Neural progenitor cell (in vitro differentiated cells): ENCODE results near the gene OXSR1. TPM values are rescaled to one million over a fixed set of nuclear protein-coding genes. Genes with fewer than 3 reads are reported as not detected.
A peak's percentile ranks its signal among the peaks of the same experiment; 100 is the strongest.

Experiments used
- DNase-seq: peaks from one replicate; pipeline ENCODE4 v3.0.0-alpha.2; 2016; ENCODE audit warnings: low spot score
- H2AFZ ChIP-seq: fragments of 200-600 bp; sonication (generic); replicated peaks from 2 replicates; pipeline ENCODE4 v1.6.1; 2016; ENCODE audit warnings: antibody characterized with exemption
- H3F3A ChIP-seq: fragments of 200-600 bp; sonication (generic); 2 replicates; pipeline ENCODE4 v1.6.1; 2016; ENCODE audit warnings: antibody characterized with exemption, low read depth
- H3K27ac ChIP-seq: fragments of 200-600 bp; sonication (generic); 2 replicates; pipeline ENCODE4 v1.5.1; 2016; ENCODE audit warnings: mild to moderate bottlenecking
- H3K27me3 ChIP-seq: fragments of 200-600 bp; sonication (generic); 2 replicates; pipeline ENCODE4 v1.6.1; 2016; ENCODE audit warnings: mild to moderate bottlenecking, moderate library complexity
- H3K36me3 ChIP-seq: fragments of 200-600 bp; sonication (generic); 2 replicates; pipeline ENCODE4 v1.5.1; 2016
- H3K4me1 ChIP-seq: fragments of 200-600 bp; sonication (generic); 2 replicates; pipeline ENCODE4 v1.6.1; 2016; ENCODE audit warnings: mixed run types
- H3K4me2 ChIP-seq: fragments of 200-600 bp; sonication (generic); 2 replicates; pipeline ENCODE4 v1.6.1; 2016
- H3K4me3 ChIP-seq: fragments of 200-600 bp; sonication (generic); 2 replicates; pipeline ENCODE4 v1.5.1; 2016
- H3K79me2 ChIP-seq: fragments of 200-600 bp; sonication (generic); 2 replicates; pipeline ENCODE4 v1.6.1; 2016; ENCODE audit warnings: low read depth
- H3K9ac ChIP-seq: fragments of 200-600 bp; sonication (generic); 2 replicates; pipeline ENCODE4 v1.6.1; 2016
- H3K9me3 ChIP-seq: fragments of 200-600 bp; sonication (generic); 2 replicates; pipeline ENCODE4 v1.5.1; 2016; ENCODE audit warnings: low read depth
- H4K20me1 ChIP-seq: fragments of 200-600 bp; sonication (generic); 2 replicates; pipeline ENCODE4 v1.6.1; 2016; ENCODE audit warnings: low read depth
- H3K27ac Mint-ChIP-seq: 3 replicates; pipeline ENCODE4 v1.8.0; 2021; ENCODE audit warnings: mixed read lengths
- H3K27me3 Mint-ChIP-seq: 2 replicates; pipeline ENCODE4 v1.8.0; 2022; ENCODE audit warnings: low read depth, mild to moderate bottlenecking, inconsistent platforms, moderate library complexity, mixed read lengths; ENCODE audit not compliant: insufficient read depth
- H3K36me3 Mint-ChIP-seq: 3 replicates; pipeline ENCODE4 v1.8.0; 2021; ENCODE audit warnings: mixed read lengths
- H3K4me1 Mint-ChIP-seq: 3 replicates; pipeline ENCODE4 v1.8.0; 2021; ENCODE audit warnings: mixed read lengths
- H3K4me3 Mint-ChIP-seq: 3 replicates; pipeline ENCODE4 v1.8.0; 2021; ENCODE audit warnings: mild to moderate bottlenecking, moderate library complexity, mixed read lengths
- H3K9me3 Mint-ChIP-seq: 3 replicates; pipeline ENCODE4 v1.8.0; 2020; ENCODE audit warnings: mixed read lengths
- EZH2 ChIP-seq: fragments of 200-600 bp; sonication (generic); IDR thresholded peaks from 2 replicates; pipeline ENCODE4 v1.6.1; 2017; ENCODE audit warnings: antibody characterized with exemption, mild to moderate bottlenecking, moderate library complexity
- EZH2phosphoT487 ChIP-seq: fragments of 200-600 bp; sonication (generic); IDR thresholded peaks from 2 replicates; pipeline ENCODE4 v1.6.1; 2017; ENCODE audit warnings: antibody characterized with exemption
- total RNA-seq: library from RNA; depleted of rRNA; stranded (reverse); fragments of >200 nt; gene quantifications from 2 replicates; pipeline ENCODE4 v1.2.3, GENCODE V29; 2015; ENCODE audit warnings: low replicate concordance
- TF ChIP-seq, protein P1 (sequence below): fragments of 200-600 bp; sonication (generic); IDR thresholded peaks from 2 replicates; pipeline ENCODE4 v1.5.1; 2017; ENCODE audit warnings: antibody characterized with exemption, mild to moderate bottlenecking

Gene OXSR1
- total RNA-seq, 1 donor from 2014 or later, result 65.8 TPM

DNA sequence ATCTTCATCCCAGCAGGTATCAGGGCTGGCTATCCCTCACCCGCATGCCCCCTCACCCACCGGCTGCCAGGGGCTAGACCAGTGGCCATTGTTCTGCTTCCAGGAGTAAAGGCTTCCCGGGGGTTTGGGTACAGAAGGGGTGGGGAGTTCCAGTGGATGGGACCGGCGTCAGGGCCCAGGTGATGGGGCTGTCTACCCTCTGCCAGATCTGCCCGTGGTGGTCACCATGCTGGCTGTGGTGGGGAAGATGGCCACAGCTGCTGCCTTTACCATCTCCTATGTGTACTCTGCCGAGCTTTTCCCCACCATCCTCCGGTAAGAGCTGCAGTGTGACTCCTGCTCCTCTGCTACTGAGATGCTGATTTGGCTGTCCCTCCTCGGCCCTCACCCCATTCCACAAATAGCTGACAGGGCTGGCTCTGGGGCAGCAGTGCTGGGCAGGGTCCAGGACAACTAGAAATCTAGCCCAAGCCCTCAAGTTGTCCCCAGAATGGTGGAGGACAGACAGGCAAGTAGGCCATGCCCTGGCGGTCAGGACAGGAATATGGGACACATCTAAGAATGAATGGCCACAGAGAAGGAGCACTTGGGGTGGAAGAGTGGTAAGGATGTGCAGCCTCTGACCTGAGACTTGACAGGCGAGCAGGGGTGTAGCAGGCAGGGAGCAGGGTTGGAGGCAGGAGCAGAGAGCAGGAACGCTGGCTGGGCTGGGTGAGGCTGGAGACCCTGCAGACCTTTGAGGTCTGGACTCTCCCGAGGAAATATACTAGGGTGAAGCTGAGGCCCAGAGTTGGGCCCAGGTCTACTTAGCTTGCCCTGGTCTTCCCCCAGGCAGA, 111.0 kb downstream of the OXSR1 start:
- Histone ChIP-seq H3K4me1 (no peaks in the 10 kb centered on the region), H2AFZ (no peak overlapping the region), H4K20me1 (no peaks in the 10 kb centered on the region), H3F3A (no peaks in the 10 kb centered on the region), H3K79me2 (no peaks in the 10 kb centered on the region), H3K4me3 (no peak overlapping the region), H3K27ac (no peak overlapping the region), H3K27me3 (no peaks in the 10 kb centered on the region), H3K9ac (no peak overlapping the region), H3K9me3 (no peaks in the 10 kb centered on the region), H3K36me3 (no peaks in the 10 kb centered on the region), H3K4me2 (no peak overlapping the region)
- DNase-seq, result no peak
- no peak overlapping the region for H3K4me3 Mint-ChIP-seq
- H3K27me3 Mint-ChIP-seq, result peaks cover 4% of the 10 kb centered on the region
- no peaks in the 10 kb centered on the region for H3K4me1 Mint-ChIP-seq
- H3K9me3 Mint-ChIP-seq, result no peaks in the 10 kb centered on the region
- H3K27ac Mint-ChIP-seq, result peak overlapping the region; percentile 50
- TF ChIP-seq EZH2 (no peak), EZH2phosphoT487 (no peak)
- TF ChIP-seq, protein P1, sequence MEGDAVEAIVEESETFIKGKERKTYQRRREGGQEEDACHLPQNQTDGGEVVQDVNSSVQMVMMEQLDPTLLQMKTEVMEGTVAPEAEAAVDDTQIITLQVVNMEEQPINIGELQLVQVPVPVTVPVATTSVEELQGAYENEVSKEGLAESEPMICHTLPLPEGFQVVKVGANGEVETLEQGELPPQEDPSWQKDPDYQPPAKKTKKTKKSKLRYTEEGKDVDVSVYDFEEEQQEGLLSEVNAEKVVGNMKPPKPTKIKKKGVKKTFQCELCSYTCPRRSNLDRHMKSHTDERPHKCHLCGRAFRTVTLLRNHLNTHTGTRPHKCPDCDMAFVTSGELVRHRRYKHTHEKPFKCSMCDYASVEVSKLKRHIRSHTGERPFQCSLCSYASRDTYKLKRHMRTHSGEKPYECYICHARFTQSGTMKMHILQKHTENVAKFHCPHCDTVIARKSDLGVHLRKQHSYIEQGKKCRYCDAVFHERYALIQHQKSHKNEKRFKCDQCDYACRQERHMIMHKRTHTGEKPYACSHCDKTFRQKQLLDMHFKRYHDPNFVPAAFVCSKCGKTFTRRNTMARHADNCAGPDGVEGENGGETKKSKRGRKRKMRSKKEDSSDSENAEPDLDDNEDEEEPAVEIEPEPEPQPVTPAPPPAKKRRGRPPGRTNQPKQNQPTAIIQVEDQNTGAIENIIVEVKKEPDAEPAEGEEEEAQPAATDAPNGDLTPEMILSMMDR, result no peak
- H3K36me3 Mint-ChIP-seq, result peaks cover 6% of the 10 kb centered on the region

DNA sequence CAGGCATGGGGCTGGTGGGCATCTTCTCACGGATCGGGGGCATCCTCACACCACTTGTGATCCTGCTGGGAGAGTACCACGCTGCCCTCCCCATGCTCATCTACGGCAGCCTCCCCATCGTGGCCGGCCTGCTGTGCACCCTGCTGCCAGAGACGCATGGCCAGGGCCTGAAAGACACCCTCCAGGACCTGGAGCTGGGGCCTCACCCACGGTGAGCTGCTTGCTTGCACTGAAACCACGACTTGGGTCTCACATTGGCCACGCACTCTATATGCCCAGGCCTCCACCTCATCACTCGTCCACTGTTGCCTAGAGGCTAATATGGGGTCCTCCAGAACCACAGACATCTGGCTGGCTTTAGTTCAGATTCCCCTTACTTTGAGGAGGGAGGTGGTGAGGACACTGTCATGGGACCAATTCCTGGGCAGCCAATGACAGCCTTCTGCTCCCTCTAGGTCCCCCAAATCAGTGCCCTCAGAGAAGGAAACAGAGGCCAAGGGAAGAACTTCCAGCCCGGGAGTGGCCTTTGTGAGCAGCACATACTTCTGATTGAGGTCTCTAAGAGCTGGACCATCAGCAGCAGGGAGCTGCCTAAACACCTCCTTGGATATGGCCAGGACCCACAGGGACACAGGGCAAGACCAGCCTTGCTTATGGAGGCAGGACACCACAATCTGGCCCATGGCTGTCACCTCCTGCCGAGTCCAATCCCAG, 111.7 kb downstream of the OXSR1 start:
- Histone ChIP-seq H3K4me2 (no peak overlapping the region), H3K4me1 (no peaks in the 10 kb centered on the region), H2AFZ (no peak overlapping the region), H3K4me3 (no peak overlapping the region), H3K9ac (no peak overlapping the region), H3K9me3 (no peaks in the 10 kb centered on the region), H3K79me2 (no peaks in the 10 kb centered on the region), H3F3A (no peaks in the 10 kb centered on the region), H3K27me3 (no peaks in the 10 kb centered on the region), H3K36me3 (no peaks in the 10 kb centered on the region), H3K27ac (no peak overlapping the region), H4K20me1 (no peaks in the 10 kb centered on the region)
- peaks cover 4% of the 10 kb centered on the region for H3K27me3 Mint-ChIP-seq
- H3K4me3 Mint-ChIP-seq, result no peak overlapping the region
- H3K9me3 Mint-ChIP-seq, result no peaks in the 10 kb centered on the region
- H3K4me1 Mint-ChIP-seq, result no peaks in the 10 kb centered on the region
- no peak overlapping the region for H3K27ac Mint-ChIP-seq
- no peak for DNase-seq
- TF ChIP-seq EZH2, result no peak
- TF ChIP-seq, protein P1, result no peak
- peaks cover 6% of the 10 kb centered on the region for H3K36me3 Mint-ChIP-seq

DNA sequence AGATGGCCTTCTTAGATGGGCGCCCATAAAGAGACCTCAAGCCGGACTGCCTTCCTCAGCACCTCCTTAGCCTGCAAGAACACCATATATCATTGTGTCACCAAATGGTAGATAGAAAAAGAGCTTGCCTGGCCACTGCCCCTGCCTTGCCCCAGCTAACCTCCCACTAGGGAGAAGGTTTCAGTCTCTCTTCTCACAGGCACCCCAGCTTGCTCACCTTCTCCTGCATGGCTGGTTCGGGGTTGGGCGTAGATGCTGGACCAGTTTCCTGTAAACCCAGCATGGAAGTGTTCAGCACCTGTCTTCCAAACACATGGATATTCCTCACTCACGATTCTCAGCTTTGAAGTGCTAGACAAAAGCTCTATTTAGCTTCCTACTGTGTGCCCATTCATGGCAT, 113.5 kb downstream of the OXSR1 start:
- no peak overlapping the region for H3K27ac Mint-ChIP-seq
- no peak for DNase-seq
- no peaks in the 10 kb centered on the region for H3K9me3 ChIP-seq
- no peak overlapping the region for H3K4me3 Mint-ChIP-seq
- no peak overlapping the region for H3K4me3 ChIP-seq
- no peaks in the 10 kb centered on the region for H3K9me3 Mint-ChIP-seq
- H4K20me1 ChIP-seq, result no peaks in the 10 kb centered on the region
- H3K36me3 ChIP-seq, result no peaks in the 10 kb centered on the region
- no peaks in the 10 kb centered on the region for H3K27me3 ChIP-seq
- no peak overlapping the region for H3K4me2 ChIP-seq
- TF ChIP-seq EZH2 (no peak), EZH2phosphoT487 (no peak)
- TF ChIP-seq, protein P1, result no peak
- no peak overlapping the region for H2AFZ ChIP-seq
- H3K4me1 Mint-ChIP-seq, result no peaks in the 10 kb centered on the region
- no peak overlapping the region for H3K27ac ChIP-seq
- H3K27me3 Mint-ChIP-seq, result peaks cover 4% of the 10 kb centered on the region
- no peaks in the 10 kb centered on the region for H3K79me2 ChIP-seq
- no peaks in the 10 kb centered on the region for H3F3A ChIP-seq
- H3K9ac ChIP-seq, result no peak overlapping the region
- peaks cover 6% of the 10 kb centered on the region for H3K36me3 Mint-ChIP-seq
- no peaks in the 10 kb centered on the region for H3K4me1 ChIP-seq
